Measurements from ENCODE around the gene BOD1L2.

- TF ChIP-seq POLR2A (IDR thresholded peaks at IDR 0.05) (no peak), CTCF (IDR thresholded peaks at IDR 0.05) (no peak)
Observed at GRCh38 chr18:57175532-57175931, 28.6 kb downstream of the BOD1L2 start.

Measured in lower leg skin (tissue), 3 donors.